Endodermal cell (in vitro differentiated cells): ENCODE results near the gene ROBO1. TPM values are rescaled to one million over a fixed set of nuclear protein-coding genes. Genes with fewer than 3 reads are reported as not detected.
"Not testable (repeated sequence)": the region's sequence is repeated elsewhere in the genome, so short reads cannot be mapped to it uniquely, and the experiment has no call there.

ENCODE experiments used
- DNase-seq: peaks from one replicate; pipeline ENCODE4 v3.0.0-alpha.2; 2017
- H3K27ac ChIP-seq: 2 replicates; pipeline ENCODE4 v1.5.1; 2013; ENCODE audit warnings: mild to moderate bottlenecking, low read depth, low read length, moderate library complexity
- H3K27me3 ChIP-seq: 2 replicates; pipeline ENCODE4 v1.6.1; 2013; ENCODE audit warnings: mild to moderate bottlenecking, low read length, moderate library complexity; ENCODE audit not compliant: insufficient read depth, control insufficient read depth, poor library complexity, severe bottlenecking
- H3K36me3 ChIP-seq: 2 replicates; pipeline ENCODE4 v1.7.0; 2013; ENCODE audit warnings: mild to moderate bottlenecking, low read length, moderate library complexity; ENCODE audit not compliant: control insufficient read depth, insufficient read depth
- H3K4me1 ChIP-seq: one replicate; pipeline ENCODE4 v1.7.0; 2013; ENCODE audit warnings: low read length; ENCODE audit not compliant: control insufficient read depth, insufficient read depth
- H3K4me3 ChIP-seq: 2 replicates; pipeline ENCODE4 v1.5.1; 2013; ENCODE audit warnings: mild to moderate bottlenecking, low read length, moderate library complexity
- H3K9ac ChIP-seq: 2 replicates; pipeline ENCODE4 v1.6.1; 2013; ENCODE audit warnings: mild to moderate bottlenecking, low read length, moderate library complexity; ENCODE audit not compliant: poor library complexity, severe bottlenecking; ENCODE audit errors: extremely low read depth
- H3K9me3 ChIP-seq: 2 replicates; pipeline ENCODE4 v1.6.1; 2013; ENCODE audit warnings: mild to moderate bottlenecking, low read length, moderate library complexity; ENCODE audit not compliant: control insufficient read depth
- H3K27ac Mint-ChIP-seq: 2 replicates; pipeline ENCODE4 v1.8.0; 2020; ENCODE audit warnings: mixed read lengths
- H3K27me3 Mint-ChIP-seq: 2 replicates; pipeline ENCODE4 v1.8.0; 2021; ENCODE audit warnings: mild to moderate bottlenecking, mixed read lengths; ENCODE audit not compliant: insufficient read depth
- H3K36me3 Mint-ChIP-seq: 2 replicates; pipeline ENCODE4 v1.8.0; 2020; ENCODE audit warnings: low read depth, mixed read lengths
- H3K4me1 Mint-ChIP-seq: 2 replicates; pipeline ENCODE4 v1.8.0; 2020; ENCODE audit warnings: mixed read lengths
- H3K4me3 Mint-ChIP-seq: 2 replicates; pipeline ENCODE4 v1.8.0; 2020; ENCODE audit warnings: mild to moderate bottlenecking, moderate library complexity, mixed read lengths
- H3K9me3 Mint-ChIP-seq: 2 replicates; pipeline ENCODE4 v1.8.0; 2020; ENCODE audit warnings: mild to moderate bottlenecking, mixed read lengths
- WGBS, 2 experiments: methylation state at CpG; one replicate each; pipeline versions ENCODE4 v1.1.5 to v1.1.7; 2013; ENCODE audit warnings: missing lambda C conversion rate in 2 of 2, mixed read lengths in 1 of 2; ENCODE audit not compliant: insufficient coverage in 1 of 2, insufficient read length in 1 of 2; 5-methylcytosine and 5-hydroxymethylcytosine counted together
- total RNA-seq, 2 donors: library from RNA; stranded (reverse); fragmentation: NEBNext Ultra II Directional in 1 of 2; extraction: Animal tissue kit (Norgen Biotek cat#: 25700) in 1 of 2; gene quantifications; 2 replicates in 1 of 2; 3 replicates in 1 of 2; pipeline ENCODE4 v1.2.1, GENCODE V29; 2021
- TF ChIP-seq, protein P1 (sequence below): fragments of 200-600 bp; sonication (generic); conservative IDR thresholded peaks from 2 replicates; pipeline ENCODE4 v1.5.0; 2021; ENCODE audit warnings: antibody characterized with exemption, mild to moderate bottlenecking

Gene ROBO1
- total RNA-seq, 2 donors from 2014 or later: 74.8 to 75.9 TPM

DNA sequence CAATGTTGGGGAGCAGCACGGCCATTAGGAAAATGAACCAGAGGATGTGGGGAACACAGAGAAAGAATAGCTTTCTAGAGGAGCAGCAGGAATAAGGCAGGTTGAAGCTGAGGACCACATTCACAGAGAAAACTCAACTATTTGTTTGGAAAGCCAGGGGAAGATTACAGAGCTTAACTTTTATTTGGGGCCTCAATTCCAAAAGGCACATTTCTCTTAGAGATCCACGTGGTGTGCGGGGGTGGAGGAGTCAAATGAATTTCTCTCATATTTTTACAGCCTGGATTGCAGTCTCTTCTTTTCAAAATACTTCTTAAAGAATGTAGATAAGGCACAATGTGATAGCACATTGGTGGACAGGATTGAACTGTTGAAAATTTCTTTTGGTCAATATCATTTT lies 253.7 kb downstream of the ROBO1 start:
- 95% methylated on average over 3 of the region's 3 CpGs; no CpG with 5 or more reads in 1 of the 2 experiments for WGBS, 2 experiments
- Histone ChIP-seq H3K9me3 (no peaks in the 10 kb centered on the region), H3K36me3 (no peaks in the 10 kb centered on the region), H3K27me3 (no peaks in the 10 kb centered on the region), H3K4me3 (no peak overlapping the region), H3K9ac (no peak overlapping the region), H3K4me1 (no peaks in the 10 kb centered on the region), H3K27ac (no peak overlapping the region)
- TF ChIP-seq, protein P1, sequence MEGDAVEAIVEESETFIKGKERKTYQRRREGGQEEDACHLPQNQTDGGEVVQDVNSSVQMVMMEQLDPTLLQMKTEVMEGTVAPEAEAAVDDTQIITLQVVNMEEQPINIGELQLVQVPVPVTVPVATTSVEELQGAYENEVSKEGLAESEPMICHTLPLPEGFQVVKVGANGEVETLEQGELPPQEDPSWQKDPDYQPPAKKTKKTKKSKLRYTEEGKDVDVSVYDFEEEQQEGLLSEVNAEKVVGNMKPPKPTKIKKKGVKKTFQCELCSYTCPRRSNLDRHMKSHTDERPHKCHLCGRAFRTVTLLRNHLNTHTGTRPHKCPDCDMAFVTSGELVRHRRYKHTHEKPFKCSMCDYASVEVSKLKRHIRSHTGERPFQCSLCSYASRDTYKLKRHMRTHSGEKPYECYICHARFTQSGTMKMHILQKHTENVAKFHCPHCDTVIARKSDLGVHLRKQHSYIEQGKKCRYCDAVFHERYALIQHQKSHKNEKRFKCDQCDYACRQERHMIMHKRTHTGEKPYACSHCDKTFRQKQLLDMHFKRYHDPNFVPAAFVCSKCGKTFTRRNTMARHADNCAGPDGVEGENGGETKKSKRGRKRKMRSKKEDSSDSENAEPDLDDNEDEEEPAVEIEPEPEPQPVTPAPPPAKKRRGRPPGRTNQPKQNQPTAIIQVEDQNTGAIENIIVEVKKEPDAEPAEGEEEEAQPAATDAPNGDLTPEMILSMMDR: no peak
- Mint-ChIP-seq H3K4me3 (no peak overlapping the region), H3K36me3 (no peaks in the 10 kb centered on the region), H3K27ac (no peak overlapping the region), H3K4me1 (no peaks in the 10 kb centered on the region), H3K27me3 (no peaks in the 10 kb centered on the region), H3K9me3 (no peaks in the 10 kb centered on the region)
- no peak for DNase-seq

DNA sequence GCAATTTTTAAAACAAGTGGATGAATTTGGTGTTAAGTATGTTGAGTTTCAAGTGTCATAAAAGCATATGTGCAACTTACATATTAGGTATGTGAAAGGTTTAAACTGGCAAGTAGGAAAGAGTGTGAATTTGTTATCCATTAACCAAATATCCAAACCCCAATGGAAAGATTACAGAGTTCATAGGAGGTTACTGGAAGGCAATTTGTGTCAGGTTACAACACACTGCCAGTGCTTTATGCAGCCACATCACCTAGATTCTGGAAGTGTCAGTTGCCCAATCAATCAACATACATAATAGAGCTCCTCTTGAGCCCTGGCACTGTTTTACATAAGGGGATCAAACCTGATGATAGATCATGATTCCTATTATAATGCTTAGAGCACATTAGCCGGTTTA lies 261.0 kb downstream of the ROBO1 start:
- WGBS, 2 experiments: 91 to 100% methylated on average over 1 of the region's 1 CpG

DNA sequence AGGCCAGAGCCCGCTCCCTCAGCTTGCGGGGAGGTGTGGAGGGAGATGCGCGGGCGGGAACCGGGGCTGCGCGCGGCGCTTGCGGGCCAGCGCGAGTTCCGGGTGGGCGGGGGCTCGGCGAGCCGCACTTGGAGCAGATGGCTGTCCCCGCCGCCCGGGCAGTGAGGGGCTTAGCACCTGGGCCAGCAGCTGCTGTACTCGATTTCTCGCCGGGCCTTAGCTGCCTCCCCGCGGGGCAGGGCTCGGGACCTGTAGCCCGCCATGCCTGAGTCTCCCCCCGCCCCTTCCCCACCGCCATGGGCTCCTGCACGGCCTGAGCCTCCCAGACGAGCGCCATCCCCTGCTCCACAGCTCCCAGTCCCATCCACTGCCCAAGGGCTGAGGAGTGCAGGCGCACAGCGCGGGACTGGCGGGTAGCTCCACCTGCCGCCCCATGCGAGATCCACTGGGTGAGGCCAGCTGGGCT lies 265.5 kb downstream of the ROBO1 start:
- not testable (repeated sequence) for H3K4me3 ChIP-seq, H3K27me3 ChIP-seq, DNase-seq, H3K4me1 Mint-ChIP-seq, H3K36me3 ChIP-seq, H3K27ac ChIP-seq, H3K9me3 ChIP-seq, H3K27me3 Mint-ChIP-seq, H3K9me3 Mint-ChIP-seq, H3K4me3 Mint-ChIP-seq, H3K9ac ChIP-seq, H3K36me3 Mint-ChIP-seq, H3K27ac Mint-ChIP-seq, H3K4me1 ChIP-seq
- WGBS, 2 experiments: 93 to 99% methylated on average over 12 to 39 of the region's 39 CpGs

More for the DNA sequence above, 261.0 kb downstream of the ROBO1 start:
- Mint-ChIP-seq H3K27ac (no peak overlapping the region), H3K27me3 (no peaks in the 10 kb centered on the region), H3K9me3 (peaks cover 8% of the 10 kb centered on the region), H3K36me3 (no peaks in the 10 kb centered on the region), H3K4me3 (no peak overlapping the region), H3K4me1 (no peaks in the 10 kb centered on the region)
- no peak for DNase-seq
- Histone ChIP-seq H3K9ac (no peak overlapping the region), H3K27ac (no peak overlapping the region), H3K36me3 (no peaks in the 10 kb centered on the region), H3K4me1 (no peaks in the 10 kb centered on the region), H3K9me3 (peaks cover 8% of the 10 kb centered on the region), H3K27me3 (no peaks in the 10 kb centered on the region), H3K4me3 (no peak overlapping the region)
- TF ChIP-seq, protein P1: no peak

DNA sequence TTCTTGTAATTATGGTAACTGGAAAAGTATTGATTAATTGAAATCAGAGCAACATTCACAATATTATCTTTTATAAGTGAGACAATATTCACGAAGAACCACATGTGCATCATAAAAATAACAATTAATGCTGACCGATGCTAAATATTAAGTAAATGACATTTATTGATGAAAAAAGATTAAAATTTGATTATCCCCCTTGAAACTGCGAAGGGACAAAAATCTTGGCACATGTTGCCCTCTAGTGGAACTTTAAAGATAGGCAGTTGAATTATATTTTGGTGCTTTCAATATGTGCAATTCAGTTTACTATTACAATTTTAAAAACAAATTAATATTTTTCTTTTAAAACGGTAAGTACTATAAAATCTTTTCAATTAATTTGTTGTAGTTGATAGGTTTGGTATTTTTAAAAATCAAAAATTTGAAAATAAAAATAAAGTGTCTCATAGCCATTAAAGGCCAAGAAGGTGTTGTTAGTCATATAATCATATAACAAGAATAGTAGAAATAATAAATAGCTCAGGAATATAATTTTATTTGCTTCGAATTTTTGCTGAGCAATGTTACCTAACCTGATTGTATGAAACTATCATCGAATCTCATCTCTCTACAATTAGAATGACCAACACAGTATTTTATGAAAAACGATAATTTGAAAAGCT lies 270.2 kb downstream of the ROBO1 start:
- Mint-ChIP-seq H3K4me3 (no peak overlapping the region), H3K27me3 (no peaks in the 10 kb centered on the region), H3K9me3 (peaks cover 3% of the 10 kb centered on the region), H3K27ac (no peak overlapping the region), H3K36me3 (no peaks in the 10 kb centered on the region), H3K4me1 (no peaks in the 10 kb centered on the region)
- WGBS, 2 experiments: 44 to 80% methylated on average over 1 to 5 of the region's 7 CpGs
- TF ChIP-seq, protein P1: peak; percentile 89
- Histone ChIP-seq H3K9ac (no peak overlapping the region), H3K4me1 (no peaks in the 10 kb centered on the region), H3K9me3 (peaks cover 2% of the 10 kb centered on the region), H3K27me3 (no peaks in the 10 kb centered on the region), H3K27ac (no peak overlapping the region), H3K36me3 (no peaks in the 10 kb centered on the region), H3K4me3 (no peak overlapping the region)
- no peak for DNase-seq
